Muscle of arm (tissue), 12 donors: ENCODE measurements around the gene VPS45. TPM values are rescaled to one million over a fixed set of nuclear protein-coding genes. Genes with fewer than 3 reads are reported as not detected.
A peak's percentile ranks its signal among the peaks of the same experiment; 100 is the strongest.

Experiments
- DNase-seq: peaks from one replicate; pipeline ENCODE4 v3.0.0-alpha.2; 2013
- polyA plus RNA-seq, 12 donors: library from polyadenylated mRNA; unstranded; fragments of 120-200 nt; gene quantifications; one replicate each; pipeline ENCODE4 v1.2.1, GENCODE V29; 2013; ENCODE audit not compliant: insufficient read length in 12 of 12

VPS45 gene
- polyA plus RNA-seq, 12 donors: 36.4 to 61.4 (median 49.9) TPM; not detected in 1

- no peak for DNase-seq
These were observed 496 bp downstream of the VPS45 start for GRCh38 chr1:150068109-150068435.

GRCh38 chr1:150069923-150070322 lies 2.3 kb downstream of the VPS45 start:
- DNase-seq: no peak

GRCh38 chr1:150072959-150073358 lies 5.4 kb downstream of the VPS45 start:
- DNase-seq: no peak

- DNase-seq: no peak
These were observed 5.9 kb downstream of the VPS45 start for GRCh38 chr1:150073516-150073915.

- no peak for DNase-seq
These were observed 8.5 kb downstream of the VPS45 start for GRCh38 chr1:150076066-150076465.

GRCh38 chr1:150076985-150077384 lies 9.4 kb downstream of the VPS45 start:
- no peak for DNase-seq

GRCh38 chr1:150080784-150081183 lies 13.2 kb downstream of the VPS45 start:
- no peak for DNase-seq

- DNase-seq: no peak
These were observed 14.9 kb downstream of the VPS45 start for GRCh38 chr1:150082494-150082893.

- no peak for DNase-seq
These were observed 16.3 kb downstream of the VPS45 start for GRCh38 chr1:150083907-150084306.

- DNase-seq: no peak
These were observed 17.8 kb downstream of the VPS45 start for GRCh38 chr1:150085406-150085805.

- no peak for DNase-seq
These were observed 19.8 kb downstream of the VPS45 start for GRCh38 chr1:150087415-150087814.

- no peak for DNase-seq
These were observed 22.4 kb downstream of the VPS45 start for GRCh38 chr1:150089846-150090520.

- no peak for DNase-seq
These were observed 24.7 kb downstream of the VPS45 start for GRCh38 chr1:150092180-150092791.

GRCh38 chr1:150093805-150094204 lies 26.2 kb downstream of the VPS45 start:
- DNase-seq: no peak

GRCh38 chr1:150094734-150095265 lies 27.2 kb downstream of the VPS45 start:
- no peak for DNase-seq

GRCh38 chr1:150102986-150103385 lies 35.4 kb downstream of the VPS45 start:
- DNase-seq: no peak

GRCh38 chr1:150106341-150106740 lies 38.8 kb downstream of the VPS45 start:
- DNase-seq: no peak

- DNase-seq: no peak
These were observed 42.0 kb downstream of the VPS45 start for GRCh38 chr1:150109586-150109985.

GRCh38 chr1:150110116-150110515 lies 42.5 kb downstream of the VPS45 start:
- no peak for DNase-seq

- DNase-seq: no peak
These were observed 44.1 kb downstream of the VPS45 start for GRCh38 chr1:150111670-150112069.

- DNase-seq: no peak
These were observed 47.5 kb downstream of the VPS45 start for GRCh38 chr1:150115121-150115520.

- peak; percentile 47 for DNase-seq
These were observed 51.1 kb downstream of the VPS45 start for GRCh38 chr1:150118716-150119115.

- no peak for DNase-seq
These were observed 53.8 kb downstream of the VPS45 start for GRCh38 chr1:150121236-150121862.
